ENCODE measurements around the gene ASXL2.

ASXL2 gene

DNA sequence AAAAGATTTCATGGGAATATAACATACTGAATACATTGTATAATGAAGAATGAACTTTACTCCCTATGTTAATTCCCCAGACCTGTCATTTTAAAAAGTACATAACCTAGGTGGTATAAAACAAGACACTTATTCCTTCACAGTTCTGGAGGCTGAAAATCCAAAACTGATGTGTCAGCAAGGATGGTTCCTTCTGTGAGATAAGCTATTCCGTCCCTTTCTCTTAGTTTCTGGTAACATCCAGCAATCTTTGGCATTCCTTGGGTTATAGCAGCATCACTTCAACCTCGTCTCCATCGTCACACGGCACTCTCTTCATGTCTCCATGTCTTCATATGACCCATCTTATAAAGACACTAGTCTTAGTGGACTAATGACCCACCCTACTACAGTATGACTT lies 93.9 kb downstream of the ASXL2 start:
- TF ChIP-seq, protein P1, sequence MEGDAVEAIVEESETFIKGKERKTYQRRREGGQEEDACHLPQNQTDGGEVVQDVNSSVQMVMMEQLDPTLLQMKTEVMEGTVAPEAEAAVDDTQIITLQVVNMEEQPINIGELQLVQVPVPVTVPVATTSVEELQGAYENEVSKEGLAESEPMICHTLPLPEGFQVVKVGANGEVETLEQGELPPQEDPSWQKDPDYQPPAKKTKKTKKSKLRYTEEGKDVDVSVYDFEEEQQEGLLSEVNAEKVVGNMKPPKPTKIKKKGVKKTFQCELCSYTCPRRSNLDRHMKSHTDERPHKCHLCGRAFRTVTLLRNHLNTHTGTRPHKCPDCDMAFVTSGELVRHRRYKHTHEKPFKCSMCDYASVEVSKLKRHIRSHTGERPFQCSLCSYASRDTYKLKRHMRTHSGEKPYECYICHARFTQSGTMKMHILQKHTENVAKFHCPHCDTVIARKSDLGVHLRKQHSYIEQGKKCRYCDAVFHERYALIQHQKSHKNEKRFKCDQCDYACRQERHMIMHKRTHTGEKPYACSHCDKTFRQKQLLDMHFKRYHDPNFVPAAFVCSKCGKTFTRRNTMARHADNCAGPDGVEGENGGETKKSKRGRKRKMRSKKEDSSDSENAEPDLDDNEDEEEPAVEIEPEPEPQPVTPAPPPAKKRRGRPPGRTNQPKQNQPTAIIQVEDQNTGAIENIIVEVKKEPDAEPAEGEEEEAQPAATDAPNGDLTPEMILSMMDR (IDR thresholded peaks at IDR 0.05; ENCODE audit: extremely low read depth, insufficient read depth, missing control alignments): no peak
- in situ Hi-C loops (cut with MboI; ENCODE audit: low pct_unique_long_range_greater_than_20kb, low sequenced_read_pairs, unreplicated experiment): no loop called here
- no peak for DNase-seq (ENCODE audit: low spot score)

DNA sequence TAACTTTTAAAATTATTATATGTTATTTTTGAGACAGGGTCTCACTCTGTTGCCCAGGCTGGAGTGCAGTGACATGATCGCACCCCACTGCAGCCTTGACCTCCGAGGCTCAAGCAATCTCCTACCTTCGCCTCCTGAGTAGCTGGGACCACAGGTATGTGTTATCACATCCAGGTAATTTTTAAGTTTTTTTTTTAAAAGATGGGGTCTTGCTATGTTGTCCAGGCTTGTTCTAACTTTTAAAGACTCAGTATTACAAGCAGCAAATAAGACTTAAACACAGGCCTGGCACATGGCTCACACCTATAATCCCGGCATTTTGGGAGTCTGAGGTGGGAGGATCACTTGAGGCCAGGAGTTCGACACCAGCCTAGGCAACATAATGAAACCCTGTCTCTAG lies 101.2 kb downstream of the ASXL2 start:
- in situ Hi-C loops (cut with MboI; ENCODE audit: low pct_unique_long_range_greater_than_20kb, low sequenced_read_pairs, unreplicated experiment): no loop called here
- TF ChIP-seq, protein P1 (IDR thresholded peaks at IDR 0.05; ENCODE audit: extremely low read depth, insufficient read depth, missing control alignments): no peak

DNA sequence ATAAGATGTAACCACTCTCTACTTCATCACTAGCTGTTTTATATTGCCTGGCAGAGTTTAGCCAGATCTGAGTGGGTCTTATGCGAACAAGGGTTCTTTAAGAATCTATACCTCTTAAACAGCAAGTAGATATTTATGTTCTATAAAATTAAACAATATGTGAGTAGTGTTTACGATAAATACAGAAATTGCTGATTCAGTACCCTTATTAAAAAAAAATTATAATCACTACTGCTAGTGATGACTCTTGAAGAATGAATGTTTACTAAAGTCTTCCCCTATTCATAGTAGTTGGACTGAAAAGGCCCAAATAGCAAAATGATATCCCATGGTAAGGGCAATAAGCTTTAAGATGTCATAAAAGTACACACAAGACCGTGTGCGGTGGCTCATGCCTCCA lies 106.2 kb downstream of the ASXL2 start:
- TF ChIP-seq, protein P1 (IDR thresholded peaks at IDR 0.05; ENCODE audit: extremely low read depth, insufficient read depth, missing control alignments): no peak
- in situ Hi-C loops (cut with MboI; ENCODE audit: low pct_unique_long_range_greater_than_20kb, low sequenced_read_pairs, unreplicated experiment): no loop called here

More for the DNA sequence above, 101.2 kb downstream of the ASXL2 start:
- DNase-seq (ENCODE audit: low spot score): no peak

DNA sequence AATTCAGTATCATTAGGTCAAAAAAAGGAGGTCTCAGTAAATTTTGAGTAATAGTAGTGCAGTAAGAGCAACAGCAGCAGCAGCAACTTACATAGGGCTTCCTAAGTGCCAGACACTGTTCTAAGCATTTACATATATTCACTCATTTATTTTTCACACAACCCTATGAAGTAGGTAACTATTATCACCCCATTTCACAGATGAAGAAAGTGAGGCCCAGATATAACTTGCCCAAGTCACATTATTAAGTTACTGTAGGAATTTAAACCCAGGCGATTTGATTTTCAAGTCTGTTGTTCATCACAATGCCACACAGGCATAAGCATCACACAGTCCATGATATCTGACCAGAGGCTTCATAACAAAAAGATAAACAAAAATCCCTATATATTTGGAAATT lies 114.7 kb downstream of the ASXL2 start:
- in situ Hi-C loops (cut with MboI; ENCODE audit: low pct_unique_long_range_greater_than_20kb, low sequenced_read_pairs, unreplicated experiment): no loop called here
- DNase-seq (ENCODE audit: low spot score): no peak

More for the DNA sequence above, 106.2 kb downstream of the ASXL2 start:
- DNase-seq (ENCODE audit: low spot score): no peak

DNA sequence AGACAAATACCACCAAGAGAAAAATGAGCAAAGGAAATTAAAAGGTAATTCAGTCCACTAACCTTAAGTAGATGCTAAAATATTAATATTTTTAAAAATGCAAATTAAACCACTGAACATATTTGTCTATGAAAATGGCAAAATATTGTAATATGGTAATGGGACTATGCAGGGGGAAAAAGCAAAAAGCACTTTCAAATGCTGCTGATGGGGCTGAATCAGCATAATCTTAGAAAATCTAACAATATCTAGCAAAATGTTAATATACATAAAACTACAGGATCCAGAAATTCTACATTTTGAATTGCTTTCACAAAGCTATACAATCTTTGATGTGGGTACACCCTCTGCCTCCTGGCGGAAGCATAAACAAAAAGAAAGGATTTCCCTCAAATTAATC lies 118.0 kb downstream of the ASXL2 start:
- in situ Hi-C loops (cut with MboI; ENCODE audit: low pct_unique_long_range_greater_than_20kb, low sequenced_read_pairs, unreplicated experiment): no loop called here
- TF ChIP-seq, protein P1 (IDR thresholded peaks at IDR 0.05; ENCODE audit: extremely low read depth, insufficient read depth, missing control alignments): no peak
- DNase-seq (ENCODE audit: low spot score): no peak

More for the DNA sequence above, 114.7 kb downstream of the ASXL2 start:
- TF ChIP-seq, protein P1 (IDR thresholded peaks at IDR 0.05; ENCODE audit: extremely low read depth, insufficient read depth, missing control alignments): no peak

DNA sequence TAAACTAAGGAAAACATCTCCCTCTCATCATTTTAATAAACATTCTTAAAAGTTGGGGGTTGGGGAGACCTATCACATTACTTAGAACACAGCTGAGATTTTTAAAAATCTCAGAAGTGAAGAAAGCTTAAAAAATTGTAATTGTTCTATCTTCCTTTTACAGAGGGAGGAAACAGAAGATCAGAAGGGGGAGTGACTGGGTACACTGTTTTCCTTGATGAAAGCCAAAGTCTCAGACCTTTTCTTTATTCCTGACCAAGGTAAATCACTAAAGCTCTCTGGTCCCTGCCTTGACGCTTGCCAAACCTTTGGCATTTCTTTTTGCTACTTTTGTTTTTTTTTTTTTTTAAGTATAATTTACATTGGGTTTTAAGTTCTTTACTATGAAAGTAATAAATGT lies 119.9 kb downstream of the ASXL2 start:
- TF ChIP-seq, protein P1 (IDR thresholded peaks at IDR 0.05; ENCODE audit: extremely low read depth, insufficient read depth, missing control alignments): no peak
- no peak for DNase-seq (ENCODE audit: low spot score)
- in situ Hi-C loops (cut with MboI; ENCODE audit: low pct_unique_long_range_greater_than_20kb, low sequenced_read_pairs, unreplicated experiment): no loop called here

DNA sequence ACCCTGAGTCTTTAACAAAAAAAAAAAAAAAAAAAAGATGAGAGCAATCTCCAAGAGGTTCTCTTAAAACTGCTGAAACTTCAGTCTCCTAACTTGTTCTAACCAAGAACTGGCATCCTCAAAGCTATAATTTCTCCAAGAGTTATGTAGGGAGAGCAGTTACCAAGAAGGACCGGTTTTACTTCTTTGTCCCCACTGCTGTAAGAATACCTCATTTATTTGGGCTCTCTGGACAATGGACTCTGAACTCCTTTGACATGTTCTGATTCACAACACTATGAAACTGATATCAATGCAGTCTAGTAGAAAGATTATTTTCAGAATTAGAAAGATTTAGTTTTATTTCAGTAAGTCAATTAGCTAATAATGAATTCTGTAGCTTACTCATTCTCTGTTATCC lies 120.4 kb downstream of the ASXL2 start:
- in situ Hi-C loops (cut with MboI; ENCODE audit: low pct_unique_long_range_greater_than_20kb, low sequenced_read_pairs, unreplicated experiment): no loop called here
- TF ChIP-seq, protein P1 (IDR thresholded peaks at IDR 0.05; ENCODE audit: extremely low read depth, insufficient read depth, missing control alignments): no peak
- no peak for DNase-seq (ENCODE audit: low spot score)
